Skin epidermis (tissue), 12 donors: Measurements from ENCODE around the gene PROM2.
"Not testable (repeated sequence)": the region's sequence is repeated elsewhere in the genome, so short reads cannot be mapped to it uniquely, and the experiment has no call there.

Experiments used
- H3K27ac ChIP-seq, 21 experiments: fragments of 200-600 bp; sonication (generic) in 11 of 21; one replicate each; pipeline ENCODE4 v1.5.0; 2020; ENCODE audit warnings: mild to moderate bottlenecking in 3 of 21, inconsistent platforms in 2 of 21, moderate library complexity in 2 of 21
- H3K4me3 ChIP-seq, 7 experiments: fragments of 200-600 bp; sonication (generic) in 2 of 7; one replicate each; pipeline ENCODE4 v1.5.0; 2020; ENCODE audit warnings: inconsistent platforms in 2 of 7, mild to moderate bottlenecking in 2 of 7, moderate library complexity in 1 of 7

Gene PROM2

GRCh38 chr2:95274291-95275150 lies at the start of gene PROM2:
PROM2 (plus strand) TSS chr2:95274449; CDS start chr2:95274586, 137 bp downstream.
- Histone ChIP-seq H3K4me3 (peak within 1 kb of the TSS; percentile 23 to 52 (median 36)), H3K27ac (peak within 1 kb of the TSS; percentile 56 to 90 (median 81))

- H3K27ac ChIP-seq, result no peak overlapping the region
Observed at GRCh38 chr2:95225658-95226057, 48.6 kb upstream of the PROM2 start.

GRCh38 chr2:95231723-95232122 lies 42.5 kb upstream of the PROM2 start:
- Histone ChIP-seq H3K4me3 (no peak overlapping the region), H3K27ac (no peak overlapping the region)

More at GRCh38 chr2:95225658-95226057, 48.6 kb upstream of the PROM2 start:
- H3K4me3 ChIP-seq, result no peak overlapping the region

- no peak overlapping the region for H3K27ac ChIP-seq
- H3K4me3 ChIP-seq, result no peak overlapping the region
Observed at GRCh38 chr2:95232232-95232631, 42.0 kb upstream of the PROM2 start.

- H3K27ac ChIP-seq, result no peak overlapping the region
- no peak overlapping the region for H3K4me3 ChIP-seq
Observed at GRCh38 chr2:95234286-95234785, 39.9 kb upstream of the PROM2 start.

- no peak overlapping the region for H3K4me3 ChIP-seq
- no peak overlapping the region for H3K27ac ChIP-seq
Observed at GRCh38 chr2:95234816-95235215, 39.4 kb upstream of the PROM2 start.

- H3K27ac ChIP-seq, result no peak overlapping the region
Observed at GRCh38 chr2:95238131-95238530, 36.1 kb upstream of the PROM2 start.

GRCh38 chr2:95240091-95240490 lies 34.2 kb upstream of the PROM2 start:
- no peak overlapping the region for H3K4me3 ChIP-seq
- H3K27ac ChIP-seq, result no peak overlapping the region

More at GRCh38 chr2:95238131-95238530, 36.1 kb upstream of the PROM2 start:
- H3K4me3 ChIP-seq, result no peak overlapping the region

- no peak overlapping the region for H3K27ac ChIP-seq
- H3K4me3 ChIP-seq, result no peak overlapping the region
Observed at GRCh38 chr2:95240556-95240955, 33.7 kb upstream of the PROM2 start.

GRCh38 chr2:95242084-95242483 lies 32.2 kb upstream of the PROM2 start:
- H3K27ac ChIP-seq, H3K4me3 ChIP-seq: not testable (repeated sequence)

GRCh38 chr2:95258271-95258670 lies 16.0 kb upstream of the PROM2 start:
- no peak overlapping the region for H3K4me3 ChIP-seq
- no peak overlapping the region for H3K27ac ChIP-seq

GRCh38 chr2:95260028-95261023 lies 13.9 kb upstream of the PROM2 start:
- H3K27ac ChIP-seq, result peak overlapping the region in 19 of 21 experiments; percentile 14 to 84 (median 69)
- H3K4me3 ChIP-seq, result no peak overlapping the region

- H3K4me3 ChIP-seq, result no peak overlapping the region
- H3K27ac ChIP-seq, result no peak overlapping the region
Observed at GRCh38 chr2:95261602-95262001, 12.6 kb upstream of the PROM2 start.

- peak overlapping the region in 3 of 21 experiments; percentile 6 to 46 (median 25) for H3K27ac ChIP-seq
- H3K4me3 ChIP-seq, result no peak overlapping the region
Observed at GRCh38 chr2:95262896-95263542, 11.2 kb upstream of the PROM2 start.

GRCh38 chr2:95264624-95265023 lies 9.6 kb upstream of the PROM2 start:
- Histone ChIP-seq H3K27ac (no peak overlapping the region), H3K4me3 (no peak overlapping the region)

GRCh38 chr2:95265182-95265581 lies 9.1 kb upstream of the PROM2 start:
- no peak overlapping the region for H3K4me3 ChIP-seq
- H3K27ac ChIP-seq, result no peak overlapping the region

GRCh38 chr2:95266781-95267430 lies 7.3 kb upstream of the PROM2 start:
- Histone ChIP-seq H3K4me3 (no peak overlapping the region), H3K27ac (no peak overlapping the region)

- no peak overlapping the region for H3K27ac ChIP-seq
- no peak overlapping the region for H3K4me3 ChIP-seq
Observed at GRCh38 chr2:95267458-95268210, 6.6 kb upstream of the PROM2 start.
